Measurements from ENCODE around the gene FAAP20. TPM values are rescaled to one million over a fixed set of nuclear protein-coding genes. Genes with fewer than 3 reads are reported as not detected.

Gene FAAP20
- total and polyA plus RNA-seq, 9 of the 15 experiments (the other 6 are each of a cell fraction or from before 2014, with no cell fraction given), result 0.58 to 143 (median 9.9) TPM

GRCh38 chr1:2143814-2144500 lies 50.6 kb downstream of the FAAP20 start (continued):
- no peak for TF ChIP-seq FOXO4 (CRISPR knock-in tag; IDR thresholded peaks at IDR 0.05)

GRCh38 chr1:2141025-2141424 lies 53.5 kb downstream of the FAAP20 start:
- BruUV-seq (replicated peaks), result no TSS peak
- H3K4me3 ChIP-seq, result no peak overlapping the region
- no peak overlapping the region for H3K27ac ChIP-seq (ENCODE audit: extremely low read depth, low read depth, low read length)
- intact Hi-C loops (cut with micrococcal nuclease) (no loop called here), in situ Hi-C loops (cut with MboI) (no loop called here)
- no peaks in the 10 kb centered on the region for H3K9me1 ChIP-seq (ENCODE audit: control insufficient read depth, insufficient read depth, low read length)
- ATAC-seq, result no peak
- 4% methylated on average over 3 of the region's 4 CpGs for WGBS (ENCODE audit: insufficient coverage, low coverage, missing lambda C conversion rate)
- peaks cover 52 to 86% of the 10 kb centered on the region in 2 experiments for H3K27me3 ChIP-seq (ENCODE audit: control insufficient read depth in 2 of 2, insufficient read depth in 2 of 2, low read length in 2 of 2)
- FAIRE-seq, result no peak
- no peak overlapping the region for H3K9ac ChIP-seq (ENCODE audit: insufficient read depth in 1 of 2, low read depth in 2 of 2, low read length in 2 of 2)
- no peak for DNase-seq (ENCODE audit: extremely low read depth in 1 of 4, low spot score in 3 of 4)
- H3K79me2 ChIP-seq (ENCODE audit: control insufficient read depth, insufficient read depth, low read length), result no peaks in the 10 kb centered on the region
- POLR2A ChIA-PET, result interaction anchor here (1.2 kb wide), 1 partner anchor 54 kb away, joined by 3 read pairs; the partner anchor contains the start of gene FAAP20
- no peaks in the 10 kb centered on the region for H3K36me3 ChIP-seq (ENCODE audit: control insufficient read depth, insufficient read depth, low read length)
- peaks cover 0 to 5% of the 10 kb centered on the region in 2 experiments; a peak in 1 of 5 replicates for H3K4me1 ChIP-seq (replicated peaks in 1 of 2; ENCODE audit: control insufficient read depth in 2 of 2, insufficient read depth in 2 of 2, low read length in 2 of 2)
- no peaks in the 10 kb centered on the region for H3K9me3 ChIP-seq (replicated peaks; ENCODE audit: control insufficient read depth, insufficient read depth, low read depth, low read length)
- H3K4me2 ChIP-seq (ENCODE audit: insufficient read depth, low read length), result no peak overlapping the region
- CTCF ChIA-PET (ENCODE audit: low intra/inter-chr PET ratio), result no interaction called here
- no peak overlapping the region for H2AFZ ChIP-seq (ENCODE audit: low read depth, low read length)
- peaks cover 6% of the 10 kb centered on the region; the same call in 1 of the 2 replicates for H4K20me1 ChIP-seq (replicated peaks; ENCODE audit: control insufficient read depth, insufficient read depth, low read length)
- TF ChIP-seq IRF1 (CRISPR knock-in tag; IDR thresholded peaks at IDR 0.05; ENCODE audit: borderline replicate concordance) (no peak), PATZ1 (CRISPR knock-in tag; IDR thresholded peaks at IDR 0.05; ENCODE audit: borderline replicate concordance) (no peak), BRD4 (IDR thresholded peaks at IDR 0.05) (no peak), SAFB (IDR thresholded peaks at IDR 0.05; ENCODE audit: borderline replicate concordance, low read depth, low read length) (no peak), E2F3 (CRISPR knock-in tag; IDR thresholded peaks at IDR 0.05) (no peak), CHD4 (IDR thresholded peaks at IDR 0.05; ENCODE audit: insufficient read depth, insufficient replicate concordance, low read depth, low read length, poor library complexity, severe bottlenecking) (no peak), ADNP (tag; IDR thresholded peaks at IDR 0.05) (no peak), KLF13 (tag; IDR thresholded peaks at IDR 0.05; ENCODE audit: borderline replicate concordance, low read depth) (no peak), CGGBP1 (CRISPR knock-in tag; IDR thresholded peaks at IDR 0.05) (no peak), FOS (IDR thresholded peaks at IDR 0.05; ENCODE audit: extremely low read depth, insufficient read length) (no peak), FOXM1 (IDR thresholded peaks at IDR 0.05; ENCODE audit: low read depth) (no peak), FOXM1 (CRISPR knock-in tag; IDR thresholded peaks at IDR 0.05; ENCODE audit: low read depth) (no peak), GATAD2B (IDR thresholded peaks at IDR 0.05; ENCODE audit: borderline replicate concordance) (no peak), TGIF2 (CRISPR knock-in tag; IDR thresholded peaks at IDR 0.05) (no peak), SMARCA5 (IDR thresholded peaks at IDR 0.05) (no peak), FOXJ2 (tag; IDR thresholded peaks at IDR 0.05) (no peak)
